ENCODE data around the gene CSPG4. TPM values are rescaled to one million over a fixed set of nuclear protein-coding genes. Genes with fewer than 3 reads are reported as not detected.
"Not testable (repeated sequence)": the region's sequence is repeated elsewhere in the genome, so short reads cannot be mapped to it uniquely, and the experiment has no call there.

Gene CSPG4
- total RNA-seq, 1 experiment from 2014 or later = 2.4 TPM

GRCh38 chr15:75694241-75695182 is 18.1 kb downstream of the CSPG4 start:
- Histone ChIP-seq H3K4me3 (no peak overlapping the region), H3K9me2 (ENCODE audit: insufficient read depth) (no peaks in the 10 kb centered on the region), H3K9me3 (ENCODE audit: insufficient read depth, low read depth) (no peaks in the 10 kb centered on the region), H3K4me1 (replicated peaks; ENCODE audit: insufficient read depth) (peaks cover 11% of the 10 kb centered on the region; the same call in 1 of the 2 replicates), H3K4me2 (peak overlapping the region; percentile 58), H3K79me2 (ENCODE audit: low read depth) (no peaks in the 10 kb centered on the region), H3F3A (ENCODE audit: insufficient read depth, low read depth) (peaks cover 16% of the 10 kb centered on the region; the same call in 1 of the 2 replicates), H4K20me1 (ENCODE audit: insufficient read depth) (no peaks in the 10 kb centered on the region), H2AFZ (no peak overlapping the region), H3K27me3 (ENCODE audit: insufficient read depth, low read depth) (no peaks in the 10 kb centered on the region), H3K36me3 (ENCODE audit: low read depth) (no peaks in the 10 kb centered on the region), H3K27ac (no peak overlapping the region)
- DNase-seq = peak; percentile 66 to 71
- no peak for TF ChIP-seq EZH2 (IDR thresholded peaks at IDR 0.05; ENCODE audit: low read depth)
- TF ChIP-seq, protein P1, sequence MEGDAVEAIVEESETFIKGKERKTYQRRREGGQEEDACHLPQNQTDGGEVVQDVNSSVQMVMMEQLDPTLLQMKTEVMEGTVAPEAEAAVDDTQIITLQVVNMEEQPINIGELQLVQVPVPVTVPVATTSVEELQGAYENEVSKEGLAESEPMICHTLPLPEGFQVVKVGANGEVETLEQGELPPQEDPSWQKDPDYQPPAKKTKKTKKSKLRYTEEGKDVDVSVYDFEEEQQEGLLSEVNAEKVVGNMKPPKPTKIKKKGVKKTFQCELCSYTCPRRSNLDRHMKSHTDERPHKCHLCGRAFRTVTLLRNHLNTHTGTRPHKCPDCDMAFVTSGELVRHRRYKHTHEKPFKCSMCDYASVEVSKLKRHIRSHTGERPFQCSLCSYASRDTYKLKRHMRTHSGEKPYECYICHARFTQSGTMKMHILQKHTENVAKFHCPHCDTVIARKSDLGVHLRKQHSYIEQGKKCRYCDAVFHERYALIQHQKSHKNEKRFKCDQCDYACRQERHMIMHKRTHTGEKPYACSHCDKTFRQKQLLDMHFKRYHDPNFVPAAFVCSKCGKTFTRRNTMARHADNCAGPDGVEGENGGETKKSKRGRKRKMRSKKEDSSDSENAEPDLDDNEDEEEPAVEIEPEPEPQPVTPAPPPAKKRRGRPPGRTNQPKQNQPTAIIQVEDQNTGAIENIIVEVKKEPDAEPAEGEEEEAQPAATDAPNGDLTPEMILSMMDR (conservative IDR thresholded peaks at IDR 0.05) = peak; percentile 61; the same call in 1 of the 2 replicates
- no TSS peak for BruUV-seq (replicated peaks)
- POLR2A ChIA-PET (ENCODE audit: unreplicated experiment) = interaction anchor here (0.6 kb wide), 1 partner anchor 8 kb away, joined by 3 read pairs; no protein-coding TSS in a partner anchor
- CTCF ChIA-PET = interaction anchor here (0.5 to 1.2 kb wide), 2 partner anchors 8 to 108 kb away, joined by 3 read pairs; no protein-coding TSS in a partner anchor
- intact Hi-C loops (cut with micrococcal nuclease; ENCODE audit: unreplicated experiment) = no loop called here

DNA sequence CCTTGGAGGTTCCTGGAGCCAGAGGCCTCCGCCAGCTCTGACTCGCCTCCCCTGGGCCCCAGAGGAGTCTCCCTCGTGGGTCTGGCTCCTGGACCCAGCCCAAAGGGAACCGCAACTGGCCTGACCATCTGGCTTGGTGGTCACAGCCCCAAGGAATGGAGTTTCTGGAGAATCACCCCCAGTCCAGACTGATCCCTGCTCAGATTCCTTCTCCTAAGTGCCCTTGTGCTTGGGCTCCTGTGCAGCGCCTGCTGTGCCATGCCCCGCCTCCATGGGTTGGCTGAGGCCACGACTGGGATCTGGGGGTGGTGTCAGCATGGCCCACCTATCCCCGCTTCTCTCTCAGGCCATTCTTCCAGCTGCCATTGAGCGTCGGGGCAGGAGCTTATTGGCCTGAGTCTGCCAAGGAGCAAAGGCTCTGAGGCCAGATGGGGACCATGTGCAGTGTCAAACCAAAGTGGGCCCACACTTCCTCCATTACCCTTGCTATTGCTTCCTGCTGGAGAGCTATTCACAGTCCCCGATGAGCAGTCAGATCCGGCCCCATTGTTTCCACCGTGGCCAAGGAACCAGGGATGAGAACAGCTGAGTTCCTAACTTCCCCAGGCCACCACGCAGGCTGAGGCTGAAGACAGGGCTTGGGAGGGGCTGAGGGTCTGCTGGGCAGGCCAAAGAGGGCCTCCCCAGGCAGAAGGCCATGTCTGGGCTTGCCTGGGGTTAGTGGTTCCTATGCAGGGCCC is 19.0 kb downstream of the CSPG4 start:
- TF ChIP-seq, protein P1 (conservative IDR thresholded peaks at IDR 0.05) = no peak
- TF ChIP-seq EZH2 (IDR thresholded peaks at IDR 0.05; ENCODE audit: low read depth) = no peak
- Histone ChIP-seq H3K27me3 (ENCODE audit: insufficient read depth, low read depth) (no peaks in the 10 kb centered on the region), H3K4me3 (no peak overlapping the region), H4K20me1 (ENCODE audit: insufficient read depth) (no peaks in the 10 kb centered on the region), H3K9me2 (ENCODE audit: insufficient read depth) (no peaks in the 10 kb centered on the region), H2AFZ (no peak overlapping the region), H3K9me3 (ENCODE audit: insufficient read depth, low read depth) (no peaks in the 10 kb centered on the region), H3K27ac (no peak overlapping the region), H3F3A (ENCODE audit: insufficient read depth, low read depth) (peaks cover 16% of the 10 kb centered on the region; the same call in 1 of the 2 replicates), H3K4me2 (no peak overlapping the region), H3K36me3 (ENCODE audit: low read depth) (no peaks in the 10 kb centered on the region), H3K79me2 (ENCODE audit: low read depth) (no peaks in the 10 kb centered on the region), H3K4me1 (replicated peaks; ENCODE audit: insufficient read depth) (peaks cover 11% of the 10 kb centered on the region; the same call in 1 of the 2 replicates)
- DNase-seq = no peak
- no TSS peak for BruUV-seq (replicated peaks)
- ChIA-PET CTCF (interaction anchor here (1.2 kb wide), 1 partner anchor 109 kb away, joined by 3 read pairs; no protein-coding TSS in a partner anchor), POLR2A (ENCODE audit: unreplicated experiment) (no interaction called here)
- intact Hi-C loops (cut with micrococcal nuclease; ENCODE audit: unreplicated experiment) = no loop called here

DNA sequence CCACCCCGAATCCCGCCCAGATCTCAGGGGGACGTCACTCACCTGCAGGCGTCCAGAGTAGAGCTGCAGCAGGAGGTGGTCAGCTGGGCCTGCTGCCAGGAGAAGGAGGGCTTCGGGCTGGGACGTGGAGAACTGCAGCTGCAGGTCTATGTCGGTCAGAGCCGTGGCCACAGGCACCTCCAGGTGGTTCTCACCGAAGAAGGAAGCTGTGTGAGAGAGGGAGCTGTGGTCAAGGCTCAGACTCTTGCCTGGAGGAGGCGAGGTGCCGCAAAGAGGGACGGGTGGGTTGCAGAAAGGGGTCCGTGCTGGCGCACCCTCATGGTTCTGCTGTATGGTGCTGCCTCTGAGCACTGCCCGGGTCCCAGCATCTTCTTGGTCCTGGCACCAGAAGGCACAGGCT is 19.6 kb downstream of the CSPG4 start:
- H2AFZ ChIP-seq; H3K9me2 ChIP-seq (ENCODE audit: insufficient read depth); H3K79me2 ChIP-seq (ENCODE audit: low read depth); H3K27me3 ChIP-seq (ENCODE audit: insufficient read depth, low read depth); DNase-seq; H4K20me1 ChIP-seq (ENCODE audit: insufficient read depth); BruUV-seq (replicated peaks); H3K4me3 ChIP-seq; POLR2A ChIA-PET (ENCODE audit: unreplicated experiment); H3K4me2 ChIP-seq; H3K9me3 ChIP-seq (ENCODE audit: insufficient read depth, low read depth); CTCF ChIA-PET; intact Hi-C loops (cut with micrococcal nuclease; ENCODE audit: unreplicated experiment); H3K36me3 ChIP-seq (ENCODE audit: low read depth); H3K27ac ChIP-seq: not testable (repeated sequence)
- H3K4me1 ChIP-seq (replicated peaks; ENCODE audit: insufficient read depth) = peaks cover 11% of the 10 kb centered on the region; the same call in 1 of the 2 replicates
- H3F3A ChIP-seq (ENCODE audit: insufficient read depth, low read depth) = peaks cover 16% of the 10 kb centered on the region; the same call in 1 of the 2 replicates

DNA sequence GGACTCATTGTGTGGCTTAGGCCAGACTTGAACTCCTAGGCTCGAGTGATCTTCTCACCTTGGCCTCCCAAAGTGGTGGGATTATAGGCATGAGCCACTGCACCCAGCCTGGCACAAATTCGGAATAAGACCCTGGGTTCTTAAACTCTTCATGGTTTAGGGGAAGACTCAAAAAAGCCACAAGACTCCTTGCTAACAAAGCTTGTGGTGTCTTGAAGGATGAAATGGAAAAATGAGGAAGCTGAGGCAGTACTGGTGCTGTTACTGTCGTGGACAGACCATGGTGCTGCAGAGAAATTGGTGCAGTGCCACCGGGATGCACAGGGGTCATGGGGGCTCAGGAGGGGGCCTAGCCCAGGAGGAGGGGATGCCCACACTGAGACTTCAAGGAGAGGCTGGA is 20.3 kb downstream of the CSPG4 start:
- H3K9me2 ChIP-seq (ENCODE audit: insufficient read depth); H2AFZ ChIP-seq; POLR2A ChIA-PET (ENCODE audit: unreplicated experiment); BruUV-seq (replicated peaks); CTCF ChIA-PET; H3K4me2 ChIP-seq; H3K9me3 ChIP-seq (ENCODE audit: insufficient read depth, low read depth); H3K27ac ChIP-seq; H3K4me3 ChIP-seq; H3K27me3 ChIP-seq (ENCODE audit: insufficient read depth, low read depth); H3K79me2 ChIP-seq (ENCODE audit: low read depth); H3K36me3 ChIP-seq (ENCODE audit: low read depth); DNase-seq; H4K20me1 ChIP-seq (ENCODE audit: insufficient read depth); intact Hi-C loops (cut with micrococcal nuclease; ENCODE audit: unreplicated experiment): not testable (repeated sequence)
- peaks cover 11% of the 10 kb centered on the region; the same call in 1 of the 2 replicates for H3K4me1 ChIP-seq (replicated peaks; ENCODE audit: insufficient read depth)
- H3F3A ChIP-seq (ENCODE audit: insufficient read depth, low read depth) = peaks cover 16% of the 10 kb centered on the region; the same call in 1 of the 2 replicates

DNA sequence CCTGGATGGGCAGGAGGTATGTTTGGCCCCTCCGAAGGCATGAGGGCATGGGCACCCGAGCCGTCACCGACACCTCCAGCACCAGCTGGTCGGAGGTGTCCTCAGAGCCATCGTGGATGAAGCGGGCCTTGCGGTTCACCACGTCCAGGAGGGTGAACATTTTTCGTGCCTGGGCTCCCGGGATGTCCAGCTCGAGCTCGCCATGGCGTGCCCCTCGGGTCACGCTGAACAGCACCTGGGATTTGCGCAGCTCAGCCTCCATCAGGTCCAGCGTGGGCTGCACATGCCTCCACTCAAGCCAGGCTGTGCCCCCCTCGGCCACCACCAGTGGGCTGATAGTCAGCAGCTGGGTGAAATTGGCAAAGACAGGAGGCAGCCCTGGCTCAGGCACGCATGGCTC is 23.2 kb downstream of the CSPG4 start:
- H3K27ac ChIP-seq; H3K4me3 ChIP-seq; POLR2A ChIA-PET (ENCODE audit: unreplicated experiment); H3K27me3 ChIP-seq (ENCODE audit: insufficient read depth, low read depth); H3K4me2 ChIP-seq; intact Hi-C loops (cut with micrococcal nuclease; ENCODE audit: unreplicated experiment); H3K79me2 ChIP-seq (ENCODE audit: low read depth); H3K9me3 ChIP-seq (ENCODE audit: insufficient read depth, low read depth); H4K20me1 ChIP-seq (ENCODE audit: insufficient read depth); H3K4me1 ChIP-seq (replicated peaks; ENCODE audit: insufficient read depth); H2AFZ ChIP-seq; DNase-seq; H3K36me3 ChIP-seq (ENCODE audit: low read depth); H3F3A ChIP-seq (ENCODE audit: insufficient read depth, low read depth); H3K9me2 ChIP-seq (ENCODE audit: insufficient read depth); BruUV-seq (replicated peaks): not testable (repeated sequence)
- CTCF ChIA-PET = interaction anchor here (0.7 kb wide), 1 partner anchor 234 kb away, joined by 4 read pairs; no protein-coding TSS in a partner anchor
